Measurements from ENCODE around the gene NAA15. TPM values are rescaled to one million over a fixed set of nuclear protein-coding genes. Genes with fewer than 3 reads are reported as not detected.
"Not testable (repeated sequence)": the region's sequence is repeated elsewhere in the genome, so short reads cannot be mapped to it uniquely, and the experiment has no call there.

Gene NAA15
- total RNA-seq = 10 to 100 TPM; 55.2 to 62.1 TPM
- total RNA-seq = 91.1 to 124 reads per million in 2 donors

- Mint-ChIP-seq H3K27me3 (no peaks in the 10 kb centered on the region), H3K36me3 (ENCODE audit: low read depth) (peaks cover 3% of the 10 kb centered on the region), H3K4me1 (peaks cover 26% of the 10 kb centered on the region), H3K27ac (peak within 1 kb of the TSS; percentile 99), H3K4me3 (peak within 1 kb of the TSS; percentile 100)
- DNase-seq (peak; percentile 95 to 97 (median 95)), ATAC-seq (peak; percentile 92)
- no peaks in the 10 kb centered on the region for H3K9me3 ChIP-seq (ENCODE audit: control insufficient read depth, low read length, poor library complexity, severe bottlenecking)
These were observed at the start of gene NAA15 for GRCh38 chr4:139301113-139301820. TSS of gene NAA15 (plus strand) at chr4:139301505. CDS start at chr4:139301778, 273 bp downstream.

- ATAC-seq (no peak), DNase-seq (no peak)
- Mint-ChIP-seq H3K4me3 (no peak overlapping the region), H3K36me3 (ENCODE audit: low read depth) (no peaks in the 10 kb centered on the region), H3K4me1 (peaks cover 3% of the 10 kb centered on the region), H3K27ac (no peak overlapping the region), H3K27me3 (no peaks in the 10 kb centered on the region)
- H3K9me3 ChIP-seq (ENCODE audit: control insufficient read depth, low read length, poor library complexity, severe bottlenecking) = no peaks in the 10 kb centered on the region
These were observed 48.3 kb upstream of the NAA15 start for GRCh38 chr4:139253046-139253445.

- H3K4me1 Mint-ChIP-seq = peaks cover 3% of the 10 kb centered on the region
- no peak overlapping the region for H3K4me3 Mint-ChIP-seq
- no peak for DNase-seq
- no peaks in the 10 kb centered on the region for H3K36me3 Mint-ChIP-seq (ENCODE audit: low read depth)
- H3K9me3 ChIP-seq (ENCODE audit: control insufficient read depth, low read length, poor library complexity, severe bottlenecking) = no peaks in the 10 kb centered on the region
- no peak overlapping the region for H3K27ac Mint-ChIP-seq
- no peaks in the 10 kb centered on the region for H3K27me3 Mint-ChIP-seq
- ATAC-seq = no peak
These were observed 47.6 kb upstream of the NAA15 start for GRCh38 chr4:139253713-139254112.

- H3K4me1 Mint-ChIP-seq = not testable (repeated sequence)
These were observed 45.7 kb upstream of the NAA15 start for GRCh38 chr4:139255581-139255980.

GRCh38 chr4:139256349-139256748, 45.0 kb upstream of the NAA15 start:
- H3K4me1 Mint-ChIP-seq = peaks cover 3% of the 10 kb centered on the region

More at GRCh38 chr4:139255581-139255980, 45.7 kb upstream of the NAA15 start:
- not testable (repeated sequence) for H3K36me3 Mint-ChIP-seq (ENCODE audit: low read depth); DNase-seq; H3K4me3 Mint-ChIP-seq; H3K27me3 Mint-ChIP-seq; H3K9me3 ChIP-seq (ENCODE audit: control insufficient read depth, low read length, poor library complexity, severe bottlenecking); ATAC-seq
- peak overlapping the region; percentile 39 for H3K27ac Mint-ChIP-seq

GRCh38 chr4:139265654-139266053, 35.7 kb upstream of the NAA15 start:
- H3K4me1 Mint-ChIP-seq = peaks cover 15% of the 10 kb centered on the region
- ATAC-seq (no peak), DNase-seq (no peak)
- no peaks in the 10 kb centered on the region for H3K9me3 ChIP-seq (ENCODE audit: control insufficient read depth, low read length, poor library complexity, severe bottlenecking)
- peak overlapping the region; percentile 62 for H3K4me3 Mint-ChIP-seq
- no peaks in the 10 kb centered on the region for H3K27me3 Mint-ChIP-seq
- H3K36me3 Mint-ChIP-seq (ENCODE audit: low read depth) = no peaks in the 10 kb centered on the region
- no peak overlapping the region for H3K27ac Mint-ChIP-seq

More at GRCh38 chr4:139256349-139256748, 45.0 kb upstream of the NAA15 start:
- peaks cover 4% of the 10 kb centered on the region for H3K27me3 Mint-ChIP-seq
- H3K4me3 Mint-ChIP-seq = no peak overlapping the region
- ATAC-seq (no peak), DNase-seq (no peak)
- no peaks in the 10 kb centered on the region for H3K9me3 ChIP-seq (ENCODE audit: control insufficient read depth, low read length, poor library complexity, severe bottlenecking)
- no peaks in the 10 kb centered on the region for H3K36me3 Mint-ChIP-seq (ENCODE audit: low read depth)
- no peak overlapping the region for H3K27ac Mint-ChIP-seq

GRCh38 chr4:139266208-139266582, 35.1 kb upstream of the NAA15 start:
- no peak for ATAC-seq

GRCh38 chr4:139266583-139267257, 34.6 kb upstream of the NAA15 start:
- H3K27me3 Mint-ChIP-seq = no peaks in the 10 kb centered on the region
- H3K4me3 Mint-ChIP-seq = peak overlapping the region; percentile 94

More at GRCh38 chr4:139266208-139266582, 35.1 kb upstream of the NAA15 start:
- Mint-ChIP-seq H3K4me3 (peak overlapping the region; percentile 94), H3K27me3 (no peaks in the 10 kb centered on the region), H3K4me1 (peaks cover 15% of the 10 kb centered on the region), H3K27ac (peak overlapping the region; percentile 87), H3K36me3 (ENCODE audit: low read depth) (no peaks in the 10 kb centered on the region)
- DNase-seq = no peak
- no peaks in the 10 kb centered on the region for H3K9me3 ChIP-seq (ENCODE audit: control insufficient read depth, low read length, poor library complexity, severe bottlenecking)

GRCh38 chr4:139267301-139267700, 34.0 kb upstream of the NAA15 start:
- H3K27ac Mint-ChIP-seq = peak overlapping the region; percentile 87
- H3K4me1 Mint-ChIP-seq = peaks cover 15% of the 10 kb centered on the region
- no peaks in the 10 kb centered on the region for H3K27me3 Mint-ChIP-seq
- no peak for ATAC-seq
- no peak for DNase-seq
- no peaks in the 10 kb centered on the region for H3K9me3 ChIP-seq (ENCODE audit: control insufficient read depth, low read length, poor library complexity, severe bottlenecking)
- peak overlapping the region; percentile 94 for H3K4me3 Mint-ChIP-seq
- no peaks in the 10 kb centered on the region for H3K36me3 Mint-ChIP-seq (ENCODE audit: low read depth)

More at GRCh38 chr4:139266583-139267257, 34.6 kb upstream of the NAA15 start:
- Mint-ChIP-seq H3K36me3 (ENCODE audit: low read depth) (no peaks in the 10 kb centered on the region), H3K27ac (peak overlapping the region; percentile 87), H3K4me1 (peaks cover 15% of the 10 kb centered on the region)
- DNase-seq = peak; percentile 42 to 56 (median 50)
- peak; percentile 98 for ATAC-seq
- no peaks in the 10 kb centered on the region for H3K9me3 ChIP-seq (ENCODE audit: control insufficient read depth, low read length, poor library complexity, severe bottlenecking)

- peaks cover 15% of the 10 kb centered on the region for H3K27me3 Mint-ChIP-seq
- peaks cover 3% of the 10 kb centered on the region for H3K36me3 Mint-ChIP-seq (ENCODE audit: low read depth)
- ATAC-seq = no peak
- no peaks in the 10 kb centered on the region for H3K9me3 ChIP-seq (ENCODE audit: control insufficient read depth, low read length, poor library complexity, severe bottlenecking)
- no peak overlapping the region for H3K4me3 Mint-ChIP-seq
- no peak overlapping the region for H3K27ac Mint-ChIP-seq
- DNase-seq = no peak
- peaks cover 1% of the 10 kb centered on the region for H3K4me1 Mint-ChIP-seq
These were observed 27.5 kb upstream of the NAA15 start for GRCh38 chr4:139273835-139274234.

- no peak overlapping the region for H3K4me3 Mint-ChIP-seq
- H3K4me1 Mint-ChIP-seq = peaks cover 9% of the 10 kb centered on the region
These were observed 26.5 kb upstream of the NAA15 start for GRCh38 chr4:139274790-139275189.

GRCh38 chr4:139275281-139275735, 26.0 kb upstream of the NAA15 start:
- DNase-seq (no peak), ATAC-seq (no peak)
- no peak overlapping the region for H3K4me3 Mint-ChIP-seq
- H3K27ac Mint-ChIP-seq = no peak overlapping the region
- H3K27me3 Mint-ChIP-seq = peaks cover 30% of the 10 kb centered on the region
- peaks cover 3% of the 10 kb centered on the region for H3K36me3 Mint-ChIP-seq (ENCODE audit: low read depth)
- no peaks in the 10 kb centered on the region for H3K9me3 ChIP-seq (ENCODE audit: control insufficient read depth, low read length, poor library complexity, severe bottlenecking)
- peaks cover 11% of the 10 kb centered on the region for H3K4me1 Mint-ChIP-seq

More at GRCh38 chr4:139274790-139275189, 26.5 kb upstream of the NAA15 start:
- ATAC-seq = no peak
- no peak overlapping the region for H3K27ac Mint-ChIP-seq
- H3K27me3 Mint-ChIP-seq = peaks cover 25% of the 10 kb centered on the region
- DNase-seq = no peak
- no peaks in the 10 kb centered on the region for H3K9me3 ChIP-seq (ENCODE audit: control insufficient read depth, low read length, poor library complexity, severe bottlenecking)
- peaks cover 3% of the 10 kb centered on the region for H3K36me3 Mint-ChIP-seq (ENCODE audit: low read depth)

- ATAC-seq = no peak
- no peak for DNase-seq
- Mint-ChIP-seq H3K27ac (no peak overlapping the region), H3K4me3 (no peak overlapping the region), H3K27me3 (peaks cover 39% of the 10 kb centered on the region), H3K36me3 (ENCODE audit: low read depth) (peaks cover 3% of the 10 kb centered on the region), H3K4me1 (peaks cover 11% of the 10 kb centered on the region)
- H3K9me3 ChIP-seq (ENCODE audit: control insufficient read depth, low read length, poor library complexity, severe bottlenecking) = no peaks in the 10 kb centered on the region
These were observed 22.8 kb upstream of the NAA15 start for GRCh38 chr4:139278485-139278884.
